Vagina (tissue), 2 donors: ENCODE data around the gene KCTD13.

ENCODE experiments used
- CTCF ChIP-seq, 3 experiments: fragments of 450-650 bp in 2 of 3; fragments of 200-600 bp in 1 of 3; sonication (generic) in 1 of 3; IDR thresholded peaks; one replicate each; pipeline ENCODE4 v1.5.1; 2017 to 2019; ENCODE audit warnings: antibody characterized with exemption in 3 of 3, mild to moderate bottlenecking in 2 of 3, moderate library complexity in 2 of 3
- POLR2A ChIP-seq, 2 donors: fragments of 450-650 bp; IDR thresholded peaks; one replicate each; pipeline ENCODE4 v1.6.1; 2017; ENCODE audit warnings: antibody characterized with exemption in 2 of 2, mild to moderate bottlenecking in 2 of 2, moderate library complexity in 2 of 2
- POLR2AphosphoS5 ChIP-seq, 2 donors: sonication (generic); formaldehyde crosslinking; IDR thresholded peaks; one replicate each; pipeline ENCODE4 v1.9.0; 2017; ENCODE audit warnings: antibody characterized with exemption in 2 of 2, mild to moderate bottlenecking in 2 of 2, low read depth in 1 of 2; ENCODE audit not compliant: insufficient read depth in 1 of 2

- no peak for TF ChIP-seq CTCF (IDR thresholded peaks at IDR 0.05)
- no peak for TF ChIP-seq POLR2A (IDR thresholded peaks at IDR 0.05)
- no peak for TF ChIP-seq POLR2AphosphoS5 (IDR thresholded peaks at IDR 0.05; ENCODE audit: insufficient read depth in 1 of 2, low read depth in 1 of 2)
These were observed 5.0 kb downstream of the KCTD13 start for GRCh38 chr16:29921034-29921385.
